Stimulated activated CD8-positive, alpha-beta memory T cell treated with anti-CD3 and anti-CD28 coated beads, Interleukin-12 subunit alpha, Interleukin-12 subunit beta, amount 100 ng/mL, for 1 hour (primary cell): Measurements from ENCODE around the gene DLG1.

ENCODE experiments used
- DNase-seq: peaks from one replicate; pipeline ENCODE4 v3.0.0-alpha.2; 2020; ENCODE audit warnings: low read depth

DLG1 gene

DNA sequence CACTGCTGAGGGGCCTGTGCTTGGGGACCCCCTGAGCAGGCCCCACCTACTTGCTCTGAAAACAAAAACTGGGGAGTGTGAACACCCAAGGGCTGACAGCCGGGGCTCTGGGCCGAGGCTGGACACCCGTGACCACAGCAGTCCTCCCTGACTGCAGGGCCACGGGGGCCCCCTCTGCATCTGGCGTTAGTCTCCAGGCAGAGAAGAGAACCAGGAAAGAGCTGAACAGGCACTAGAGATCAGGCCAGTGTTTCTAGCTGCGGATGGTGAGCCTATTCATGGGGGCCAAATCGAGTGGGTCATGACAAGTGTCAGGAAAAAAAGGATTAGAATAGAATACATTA, 285.9 kb downstream of the DLG1 start:
- no peak for DNase-seq

DNA sequence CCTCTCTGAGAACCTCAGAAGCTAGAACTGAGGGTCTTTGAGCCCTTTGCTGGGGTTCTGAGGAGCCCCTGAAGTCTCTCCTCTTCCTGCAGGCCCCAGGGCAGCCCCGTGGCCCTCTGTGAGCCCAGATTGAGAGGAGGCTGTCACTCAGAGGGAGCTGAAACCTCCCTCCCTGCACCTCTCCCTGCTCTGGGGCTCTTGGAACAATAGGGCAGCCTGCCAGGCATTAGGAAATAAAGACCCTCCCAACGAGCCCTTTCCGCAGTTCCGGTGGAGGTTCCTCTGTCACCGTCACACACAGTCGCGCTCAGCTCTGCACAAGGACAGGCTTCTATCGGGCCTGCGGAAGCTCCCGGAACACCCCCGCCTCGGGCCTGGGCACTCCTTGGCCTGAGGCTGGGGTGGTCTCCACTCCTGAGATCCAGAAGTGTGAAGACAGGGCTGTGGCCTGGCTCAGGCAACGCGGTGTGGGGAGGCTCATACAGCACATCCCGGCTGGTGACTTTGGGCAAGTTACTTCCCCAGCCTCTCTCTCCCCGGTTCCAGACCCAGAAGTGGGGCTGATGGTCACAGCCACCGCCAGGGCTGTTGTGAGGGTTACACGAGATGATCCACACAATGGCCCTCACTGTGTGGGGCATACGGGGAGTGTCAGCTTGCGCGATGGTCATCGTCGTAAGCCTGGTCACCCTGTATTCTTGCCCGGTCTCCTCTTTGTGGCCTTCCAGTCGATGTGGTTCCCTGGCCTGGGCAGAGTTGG, 286.5 kb downstream of the DLG1 start:
- no peak for DNase-seq

DNA sequence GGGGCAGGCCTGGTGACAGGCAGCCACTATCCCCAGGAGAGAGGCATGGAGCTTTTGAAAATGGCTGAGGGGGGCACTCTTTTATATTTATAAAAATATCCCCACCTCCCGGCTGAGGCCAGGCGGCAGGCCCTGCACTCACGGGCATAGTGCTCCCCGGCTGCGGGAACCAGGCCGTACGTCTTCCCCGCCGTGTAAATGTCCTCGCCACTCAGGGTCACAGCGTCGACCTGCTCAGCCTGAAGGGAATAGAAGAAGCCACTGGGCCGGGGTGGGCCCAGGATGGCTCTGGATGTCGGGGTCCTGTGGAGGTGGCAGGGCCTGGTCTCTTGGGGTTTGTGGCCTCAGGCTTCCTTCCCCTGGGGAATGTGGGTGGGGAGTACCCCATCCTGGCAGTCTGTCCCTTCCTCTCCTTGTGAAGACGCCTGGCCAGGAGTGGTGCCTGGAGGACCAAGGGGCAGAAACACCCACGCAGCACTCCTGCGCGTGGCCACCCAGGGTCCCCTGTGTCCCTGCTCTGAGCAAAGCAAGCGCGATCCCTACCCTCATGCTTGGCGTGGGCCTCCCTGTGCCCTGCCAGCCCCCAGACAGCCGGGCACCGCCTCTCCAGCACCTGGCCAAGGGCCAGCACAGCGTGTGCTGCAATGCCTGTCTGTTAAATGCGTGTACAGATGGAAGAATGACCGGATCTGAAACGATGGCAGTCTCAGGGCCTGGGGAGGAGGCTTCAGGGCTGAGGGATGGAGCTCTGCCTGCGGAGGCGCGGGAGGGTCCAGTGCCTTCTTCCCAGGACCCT, 287.7 kb downstream of the DLG1 start:
- no peak for DNase-seq

DNA sequence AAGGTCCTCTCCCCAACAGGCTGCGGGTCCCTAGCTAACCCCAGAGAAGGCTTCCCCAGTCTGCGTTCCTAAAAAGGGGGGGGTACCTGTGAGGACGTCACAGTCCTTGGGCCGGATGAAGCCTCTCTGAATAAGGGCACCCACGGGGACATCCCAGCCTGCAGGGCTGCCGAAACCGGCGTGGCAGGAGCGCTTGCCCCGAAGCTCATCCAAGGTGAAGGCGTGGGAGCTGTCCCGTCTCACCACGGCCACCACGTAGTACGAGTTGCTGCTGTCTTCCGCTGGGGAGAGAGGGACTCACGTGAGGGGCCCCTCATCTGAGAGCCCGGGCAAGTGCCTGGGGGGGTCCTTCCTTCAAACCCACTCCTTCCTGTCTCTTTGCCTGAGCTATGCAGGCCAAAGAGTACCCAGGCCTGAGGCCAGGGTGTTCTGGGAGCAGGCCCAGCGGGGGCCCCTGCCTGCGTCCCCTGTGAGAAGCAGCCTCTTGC, 288.8 kb downstream of the DLG1 start:
- DNase-seq, result no peak

DNA sequence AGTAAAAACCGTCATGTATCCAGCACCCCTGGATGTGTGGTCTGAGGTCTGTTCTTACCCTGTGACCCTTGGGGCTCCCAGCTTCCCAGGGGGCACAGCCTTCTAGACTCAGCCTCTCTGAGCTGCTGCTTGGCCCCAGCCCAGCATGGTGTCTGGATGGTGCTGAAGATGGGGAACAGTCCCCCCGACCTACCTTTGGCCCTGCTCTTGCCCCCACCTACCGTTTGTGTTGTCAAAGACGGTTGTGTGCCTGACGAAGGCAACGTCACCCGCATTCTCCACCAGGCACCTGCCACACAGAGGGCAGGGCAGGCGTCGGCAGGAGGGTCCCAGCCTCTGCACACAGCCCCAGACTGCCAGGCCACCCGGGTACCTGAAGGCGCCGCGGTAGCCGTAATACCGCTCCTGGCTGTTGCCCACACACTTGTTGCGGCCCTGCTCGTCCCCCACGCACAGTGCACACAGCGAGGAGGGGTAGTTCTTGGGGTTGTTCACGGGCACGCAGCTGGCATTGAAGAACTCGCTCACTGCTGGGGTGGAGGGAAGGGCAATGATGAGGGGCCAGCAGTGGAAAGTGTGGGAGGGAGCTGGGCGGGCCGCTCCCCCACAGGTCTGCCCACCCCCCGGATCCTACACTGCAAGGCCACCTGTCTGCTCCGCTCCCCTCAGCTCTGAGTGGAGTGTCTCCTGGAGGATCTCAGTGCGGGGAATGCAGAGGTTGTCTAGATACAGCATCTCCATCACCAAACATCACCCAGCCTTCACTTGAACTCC, 289.8 kb downstream of the DLG1 start:
- no peak for DNase-seq

DNA sequence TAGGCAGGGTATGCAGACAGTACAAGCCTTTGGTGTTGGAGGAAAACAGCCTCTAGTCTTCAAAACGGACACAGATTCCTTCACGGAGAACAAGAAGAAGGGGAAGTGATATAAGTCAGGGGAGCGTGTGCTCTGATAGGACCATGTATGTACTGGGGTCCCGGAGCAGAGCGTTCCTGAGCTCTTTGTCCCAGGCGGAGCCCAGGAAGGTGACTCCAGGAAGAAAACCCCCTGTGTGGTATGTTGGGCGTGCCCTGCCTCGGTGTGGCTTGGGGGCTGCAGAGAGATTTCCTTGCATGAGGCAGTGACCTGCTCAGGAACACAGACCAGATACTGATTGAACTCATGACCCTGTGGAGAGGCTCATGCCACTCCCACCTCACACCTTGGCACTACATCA, 290.5 kb downstream of the DLG1 start:
- no peak for DNase-seq

DNA sequence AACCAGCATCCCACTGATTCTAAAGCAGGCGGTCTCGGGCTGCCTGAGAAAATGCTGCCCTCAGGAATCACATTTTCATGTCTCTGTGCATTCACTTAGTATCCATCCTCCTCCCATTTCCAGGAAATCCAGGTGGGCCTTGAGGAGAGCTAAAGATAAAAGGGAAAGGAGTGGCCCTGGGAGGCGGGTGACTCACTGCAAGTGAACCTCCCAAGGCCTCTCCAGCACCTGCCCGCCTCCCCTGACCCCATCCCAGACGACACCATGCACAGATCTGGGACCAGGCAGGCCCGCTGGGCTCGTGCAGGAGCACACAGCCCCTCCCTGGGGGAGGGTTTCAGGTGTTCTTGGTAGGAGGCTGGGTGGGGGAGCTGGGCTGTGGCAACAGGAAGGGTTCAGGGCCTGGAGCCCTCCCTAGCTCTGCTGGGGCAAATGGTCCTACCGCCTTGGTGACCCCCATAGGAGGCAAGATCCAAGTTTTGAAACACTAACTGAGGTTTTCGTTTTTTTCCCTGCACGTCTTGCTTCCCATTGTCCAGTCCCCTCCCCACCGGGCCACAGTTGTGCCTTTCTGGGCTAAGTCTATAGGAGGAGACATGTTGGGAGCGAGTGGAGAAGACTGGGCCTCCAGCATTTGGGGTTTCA, 291.0 kb downstream of the DLG1 start:
- no peak for DNase-seq

DNA sequence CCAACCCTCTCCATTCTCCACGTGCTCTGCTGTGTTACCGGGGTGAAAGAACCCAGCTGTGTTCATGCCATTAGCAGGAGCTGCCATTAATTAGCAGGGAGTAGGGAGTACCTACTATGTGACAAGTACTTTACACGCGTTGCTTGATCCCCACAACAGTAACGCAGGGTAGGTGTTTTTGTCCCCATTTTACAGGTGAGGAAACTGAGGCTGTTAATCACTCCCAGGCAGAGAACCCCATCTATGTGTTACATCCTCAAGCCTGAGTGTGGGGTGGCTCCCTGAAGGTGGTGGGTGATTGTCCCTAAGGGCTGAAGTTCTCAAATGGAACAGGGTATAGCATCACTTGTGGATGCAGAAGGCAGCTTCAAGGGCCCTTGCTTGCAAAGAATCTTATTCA, 291.6 kb downstream of the DLG1 start:
- no peak for DNase-seq

DNA sequence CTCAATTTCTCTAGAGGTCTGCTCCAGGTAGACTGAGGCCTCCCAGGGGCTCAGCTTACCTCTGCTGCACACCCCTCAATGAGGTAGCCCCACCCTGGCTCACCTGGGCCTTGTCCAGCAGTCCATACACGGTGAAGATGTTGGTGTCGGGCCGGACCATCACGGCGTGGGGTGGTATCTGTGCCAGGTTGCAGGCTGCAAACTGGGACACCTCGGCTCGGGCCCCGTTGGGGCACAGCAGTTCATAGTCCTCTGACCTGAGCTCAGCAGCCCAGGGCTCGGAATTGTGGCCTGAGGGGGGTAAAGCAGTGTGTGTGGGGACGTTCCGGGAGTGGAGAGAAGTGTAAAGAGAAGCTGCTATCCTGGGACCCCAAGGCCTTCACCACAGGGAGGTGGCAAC, 292.0 kb downstream of the DLG1 start:
- DNase-seq, result no peak

DNA sequence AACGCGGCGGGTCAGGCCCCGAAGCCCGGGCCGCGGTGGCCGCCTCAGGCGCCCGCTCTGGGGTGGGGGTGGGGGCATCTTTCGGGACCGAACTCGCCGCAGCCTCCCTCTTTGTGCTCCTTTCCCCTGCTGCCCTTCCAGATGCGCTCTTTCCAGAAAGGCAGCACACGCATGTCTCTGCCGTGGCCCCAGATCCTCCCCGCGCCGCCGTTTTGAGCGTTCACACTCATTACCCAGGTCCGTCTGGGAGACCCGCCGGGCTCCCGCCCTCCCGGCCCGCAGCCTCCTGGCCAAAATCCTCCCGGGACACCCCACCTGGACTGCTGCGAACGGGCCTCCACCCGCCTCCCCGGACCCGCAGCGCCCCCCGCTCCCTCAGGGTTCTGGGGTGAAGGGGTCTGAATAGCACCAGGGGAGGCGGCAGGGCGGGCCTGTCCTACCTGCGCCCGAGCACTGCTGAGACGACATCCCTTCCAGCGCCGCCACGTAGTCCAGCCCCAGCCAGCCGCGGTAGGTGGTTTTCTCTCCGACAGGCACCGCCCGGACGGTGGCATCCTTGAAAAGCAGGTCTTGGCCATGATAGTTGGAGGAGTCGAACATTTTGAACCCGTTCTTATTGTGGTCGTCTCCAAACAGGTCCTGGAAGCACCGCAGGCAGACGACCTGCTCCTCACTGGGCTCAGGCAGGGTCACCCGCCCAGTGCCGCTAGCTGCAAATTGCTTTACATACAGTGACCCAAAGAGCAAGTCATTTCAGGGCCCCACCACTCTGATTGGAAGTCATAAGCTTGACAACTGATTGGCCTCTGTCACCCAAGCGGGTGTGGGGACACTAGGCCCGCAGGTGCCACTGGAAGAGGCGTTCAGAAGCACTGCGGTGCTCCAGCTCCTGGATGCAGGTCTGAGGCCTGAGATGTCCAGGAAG, 294.7 kb downstream of the DLG1 start:
- DNase-seq, result no peak

DNA sequence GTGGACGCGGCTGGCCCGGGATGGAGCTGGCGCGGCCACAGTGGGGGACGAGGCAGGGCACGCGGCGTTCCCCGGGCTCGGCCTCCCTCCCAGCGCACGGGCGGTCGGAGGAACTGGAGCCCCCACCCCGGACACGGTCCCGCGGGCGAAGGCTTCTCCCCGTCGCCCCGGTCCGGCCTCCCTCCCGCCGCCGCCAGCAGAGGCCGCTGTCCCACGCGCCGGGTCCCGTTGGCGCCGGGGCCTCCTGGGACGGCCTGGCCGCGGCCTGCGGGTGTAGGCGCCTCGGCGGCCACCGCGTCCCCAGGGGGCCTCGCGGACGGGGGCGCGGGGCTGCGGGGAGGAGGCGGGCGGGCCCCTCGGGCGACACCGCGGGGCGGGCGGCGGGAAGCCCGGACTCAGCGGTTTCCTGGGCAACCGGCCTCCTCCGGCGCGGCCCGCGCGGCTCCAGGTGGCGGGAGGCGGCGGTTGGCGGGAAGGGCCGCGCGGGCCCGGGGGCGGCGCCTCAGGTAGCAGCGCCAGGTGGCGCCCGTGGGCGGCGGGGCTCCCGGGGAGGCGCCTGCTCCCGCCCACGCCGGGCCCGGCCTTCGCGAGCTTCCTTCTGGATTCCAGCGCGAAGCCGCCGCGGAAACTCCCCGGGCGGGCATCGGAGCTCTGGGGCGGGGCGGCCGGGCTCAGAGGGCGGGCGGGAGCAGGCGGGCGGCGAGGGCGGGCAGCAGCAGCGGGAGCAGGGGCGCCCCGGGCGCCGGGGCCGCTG, 295.5 kb downstream of the DLG1 start:
- DNase-seq, result peak; percentile 64

DNA sequence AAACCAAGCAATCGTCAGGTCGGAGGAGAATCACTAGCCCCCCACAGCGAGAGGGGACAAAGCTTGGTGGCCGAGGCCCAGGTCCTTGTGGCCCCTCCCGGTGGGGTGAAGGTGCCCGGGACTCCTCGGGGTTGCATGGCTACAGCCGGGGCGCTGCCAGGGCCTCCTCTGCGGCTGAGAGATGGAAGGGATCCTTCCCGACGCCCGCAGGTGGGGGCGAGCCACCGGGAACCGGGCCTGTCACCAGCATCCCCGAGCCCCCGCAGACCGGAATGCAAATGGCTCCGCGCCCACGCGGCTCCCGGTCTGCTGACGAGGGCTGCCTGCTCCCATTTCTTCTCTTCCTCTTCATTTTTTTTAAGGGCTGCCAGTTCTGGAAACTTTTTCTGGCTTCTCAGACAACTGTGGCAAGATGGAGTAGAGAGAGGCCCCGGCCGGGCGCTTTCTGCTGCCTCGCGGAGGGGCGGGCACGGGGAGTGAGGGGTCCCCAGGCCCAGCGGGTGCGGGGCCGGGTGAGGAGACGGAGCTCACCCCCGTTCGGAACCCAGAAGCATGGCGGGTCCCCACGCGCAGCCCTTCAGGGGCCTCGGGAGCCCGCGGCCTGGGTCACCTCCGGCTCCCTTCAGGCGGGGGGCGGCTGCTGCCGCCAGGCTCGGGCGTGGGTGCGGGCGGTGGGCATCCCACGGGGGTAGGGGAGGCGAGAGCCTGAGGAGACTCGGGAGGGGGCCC, 296.3 kb downstream of the DLG1 start:
- no peak for DNase-seq

DNA sequence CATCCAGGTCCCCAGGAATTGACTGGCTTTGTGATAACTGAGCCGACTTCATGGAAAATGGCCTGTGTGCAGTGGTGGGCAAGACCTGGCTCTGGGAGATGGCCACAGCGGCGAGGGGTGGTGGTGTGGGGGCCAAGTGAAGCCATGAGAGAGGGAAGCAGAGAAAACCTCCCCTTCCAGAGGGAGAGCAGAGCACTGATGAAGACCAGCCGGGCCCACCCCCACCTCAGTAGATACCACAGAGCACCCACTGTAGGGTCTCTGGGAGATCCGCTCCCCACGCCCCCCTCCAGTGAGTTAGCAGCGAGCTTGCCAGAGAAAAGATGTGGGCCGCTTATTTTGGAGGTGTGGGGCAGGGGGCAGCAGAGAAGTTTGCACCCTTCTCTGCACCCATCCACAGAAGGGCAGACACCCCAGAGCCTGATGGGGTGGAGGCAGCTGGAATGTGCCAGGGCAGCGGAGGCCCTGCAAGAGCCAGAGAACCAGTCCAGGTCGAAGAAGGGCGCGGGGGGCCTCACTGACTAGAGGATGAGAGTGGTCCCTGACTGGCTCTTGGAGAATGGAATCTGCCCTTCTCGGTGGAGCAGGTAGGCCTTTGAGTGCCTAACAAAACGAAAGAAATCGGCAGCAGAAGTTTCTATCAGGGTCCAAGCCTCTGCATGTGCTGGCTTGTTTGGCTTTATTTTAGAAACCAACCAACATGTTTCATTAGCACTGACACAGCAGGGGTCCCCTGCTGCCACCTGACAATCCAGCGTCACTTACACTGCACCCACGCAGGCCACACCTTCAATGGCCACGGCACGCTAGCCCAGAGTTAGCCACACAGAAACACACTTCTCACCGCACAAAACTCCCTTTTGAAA, 297.1 kb downstream of the DLG1 start:
- DNase-seq, result no peak

DNA sequence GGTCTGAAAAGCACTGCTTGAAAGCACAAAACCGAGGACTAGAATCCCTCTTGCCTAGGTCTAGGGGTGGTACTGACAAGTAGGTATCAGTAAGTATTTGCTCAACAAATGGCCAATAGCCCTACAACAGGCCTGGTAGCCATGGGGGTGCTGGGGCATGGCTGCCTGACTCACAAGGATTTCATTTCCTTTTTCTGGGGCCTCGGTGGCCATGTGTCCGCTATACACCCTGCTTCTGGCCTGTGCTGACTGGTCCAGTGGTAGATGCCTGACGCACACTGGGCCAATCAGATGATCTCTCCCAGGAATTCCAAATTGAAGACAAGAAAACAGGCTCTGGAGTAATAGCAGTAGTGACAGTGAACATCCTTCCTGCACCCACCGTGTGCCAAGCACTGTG, 298.2 kb downstream of the DLG1 start:
- no peak for DNase-seq

DNA sequence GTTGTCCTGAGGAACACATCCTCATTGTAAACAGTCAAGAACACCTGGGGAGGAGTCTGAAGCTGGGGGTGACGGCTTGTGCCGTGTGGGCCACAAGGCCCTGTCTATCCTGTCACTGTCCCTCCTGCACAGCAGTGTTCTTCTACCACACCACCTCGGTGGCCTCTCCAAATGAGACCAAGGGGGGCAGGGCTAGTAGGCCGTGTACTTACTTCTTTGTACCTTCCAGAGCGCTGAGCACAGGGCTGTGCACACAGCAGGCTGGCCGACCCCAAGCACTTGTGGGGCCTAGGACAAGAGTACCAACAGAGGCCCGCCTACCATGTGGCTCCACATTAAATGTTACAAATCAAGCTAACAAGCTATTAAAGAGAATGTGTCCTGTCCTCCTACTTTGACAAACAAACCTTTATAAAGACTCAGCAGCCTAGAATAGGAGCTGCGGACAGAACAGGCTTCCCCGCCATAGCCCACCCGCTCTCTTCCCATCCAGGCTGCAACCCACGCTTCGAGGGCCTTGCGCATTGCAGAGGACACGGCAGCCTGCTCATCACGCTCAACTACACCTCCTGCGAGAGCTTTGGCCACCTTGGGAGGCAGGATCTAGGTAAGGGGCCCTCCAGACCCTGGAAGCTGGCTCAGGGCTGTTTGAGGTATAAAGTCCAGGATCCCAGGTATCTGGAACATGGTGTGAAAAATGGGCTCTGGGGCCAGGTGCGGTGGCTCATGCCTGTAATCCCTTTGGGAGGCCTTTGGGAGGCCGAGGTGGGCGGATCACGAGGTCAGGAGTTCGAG, 299.2 kb downstream of the DLG1 start:
- no peak for DNase-seq

DNA sequence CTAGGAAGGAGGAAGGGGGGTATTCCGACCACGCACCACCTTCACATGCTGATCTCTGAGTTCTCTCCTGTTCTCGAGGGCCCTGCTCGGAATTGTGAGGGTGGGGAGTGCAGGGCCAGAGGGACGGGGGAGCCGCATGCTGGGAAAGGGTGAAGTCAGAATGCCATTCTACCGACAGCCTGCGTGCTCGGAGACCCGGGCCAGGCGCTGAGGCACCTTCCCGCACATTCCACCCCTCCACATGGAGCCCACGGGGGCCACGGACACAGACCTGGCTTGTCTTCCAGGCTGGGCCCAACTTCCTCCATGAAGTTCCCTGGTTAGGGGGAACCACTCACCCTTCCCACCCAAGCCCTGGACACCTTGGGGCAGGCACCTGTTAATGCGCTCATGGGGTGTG, 301.1 kb downstream of the DLG1 start:
- DNase-seq, result no peak

DNA sequence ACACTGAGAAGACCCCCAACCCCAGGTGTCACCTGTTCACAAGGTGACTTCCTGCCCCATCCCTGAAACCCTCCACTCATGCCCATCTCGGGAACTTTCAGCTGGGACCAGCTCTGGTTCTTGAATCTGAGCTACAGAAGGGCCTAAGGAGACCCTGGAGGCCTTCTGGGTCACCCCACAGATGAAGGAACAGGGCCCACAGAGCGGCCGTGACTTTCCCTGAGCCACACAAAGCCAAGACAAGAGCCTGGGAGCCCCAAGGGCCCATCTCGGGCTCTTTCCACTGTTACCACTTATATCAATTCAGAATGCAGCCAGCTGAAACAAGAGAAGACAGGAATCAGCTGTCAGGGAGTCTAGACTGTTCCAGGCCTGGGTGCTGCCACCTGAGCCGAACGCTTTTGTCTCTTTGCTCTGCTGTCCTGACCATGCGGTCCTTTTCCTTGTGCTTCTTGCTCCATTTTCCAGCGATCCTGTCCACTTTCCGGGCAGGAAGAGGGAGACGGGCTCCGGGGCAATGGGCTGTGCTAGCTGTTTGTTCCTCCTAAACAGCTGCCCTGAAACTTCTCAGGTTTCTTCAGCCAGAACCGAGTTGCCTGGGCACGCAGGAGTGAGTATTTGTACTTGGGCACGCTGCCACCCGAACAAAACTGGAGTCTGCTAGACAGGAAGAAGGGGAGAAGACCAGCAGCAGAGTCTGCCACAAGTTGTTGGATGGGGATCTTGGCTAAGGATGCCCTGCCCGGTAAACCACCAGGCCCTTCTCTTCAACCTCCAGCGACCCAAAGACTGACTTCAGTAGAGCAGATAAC, 301.8 kb downstream of the DLG1 start:
- no peak for DNase-seq
